Left lung (tissue), 10 donors: ENCODE measurements around the gene ZMPSTE24. TPM values are rescaled to one million over a fixed set of nuclear protein-coding genes. Genes with fewer than 3 reads are reported as not detected.

ENCODE experiments used
- ATAC-seq: fragments of 200-7000 bp; cut with Tn5 transposase; one replicate; pipeline ENCODE4 v1.9.1; 2020; ENCODE audit warnings: moderate library complexity
- DNase-seq, 4 donors: peaks; one replicate each; pipeline ENCODE4 v3.0.0-alpha.2; 2013 to 2020
- H3K27ac ChIP-seq, 2 donors: fragments of 200-600 bp; sonication (generic) in 1 of 2; one replicate each; pipeline versions ENCODE4 v1.5.0 to v1.8.0; 2020 to 2021
- H3K27me3 ChIP-seq, 2 donors: fragments of 200-600 bp; sonication (generic) in 1 of 2; one replicate each; pipeline versions ENCODE4 v1.5.0 to v1.8.0; 2020 to 2021
- H3K36me3 ChIP-seq, 2 donors: fragments of 200-600 bp; sonication (generic) in 1 of 2; one replicate each; pipeline versions ENCODE4 v1.5.0 to v1.8.0; 2020 to 2021
- H3K4me1 ChIP-seq, 2 donors: fragments of 200-600 bp; one replicate each; pipeline ENCODE4 v1.8.0; 2021
- H3K4me3 ChIP-seq, 2 donors: fragments of 200-600 bp; sonication (generic) in 1 of 2; one replicate each; pipeline versions ENCODE4 v1.5.0 to v1.8.0; 2020 to 2021; ENCODE audit warnings: mild to moderate bottlenecking in 1 of 2
- H3K9me3 ChIP-seq, 2 donors: fragments of 200-600 bp; sonication (generic) in 1 of 2; one replicate each; pipeline versions ENCODE4 v1.5.0 to v1.8.0; 2020 to 2021
- intact Hi-C, 2 donors: fragments of 100-400 bp; cut with DNase I; formaldehyde crosslinking; loops; one replicate each; pipeline versions ENCODE4 v1.11.2 to v1.14.2; 2022
- polyA plus RNA-seq, 6 donors: library from polyadenylated mRNA; unstranded; fragments of 120-200 nt; gene quantifications; one replicate each; pipeline ENCODE4 v1.2.1, GENCODE V29; 2013; ENCODE audit not compliant: insufficient read length in 6 of 6
- total RNA-seq, 2 donors: library from RNA; stranded (reverse); fragmentation: NEBNext Ultra II Directional; extraction: Animal tissue kit (Norgen Biotek cat#: 25700); gene quantifications; one replicate each; pipeline ENCODE4 v1.2.1, GENCODE V29; 2021
- TF ChIP-seq, protein P1 (sequence below), 2 donors: fragments of 200-600 bp; sonication (generic) in 1 of 2; IDR thresholded peaks; one replicate each; pipeline versions ENCODE4 v1.5.0 to v1.8.0; 2021; ENCODE audit warnings: antibody characterized with exemption in 2 of 2
- donor health status: DM: no; HTN: yes; CAD: no.
- donor health status: DM: no; HTN: no; CAD: no.

ZMPSTE24 gene
- total and polyA plus RNA-seq, 8 donors: 38.7 to 57.2 (median 46.1) TPM

GRCh38 chr1:40305871-40306270 is 47.8 kb downstream of the ZMPSTE24 start:
- no peaks in the 10 kb centered on the region for H3K9me3 ChIP-seq
- no peak for DNase-seq
- intact Hi-C loops: no loop called here
- no peaks in the 10 kb centered on the region for H3K4me1 ChIP-seq
- TF ChIP-seq, protein P1, sequence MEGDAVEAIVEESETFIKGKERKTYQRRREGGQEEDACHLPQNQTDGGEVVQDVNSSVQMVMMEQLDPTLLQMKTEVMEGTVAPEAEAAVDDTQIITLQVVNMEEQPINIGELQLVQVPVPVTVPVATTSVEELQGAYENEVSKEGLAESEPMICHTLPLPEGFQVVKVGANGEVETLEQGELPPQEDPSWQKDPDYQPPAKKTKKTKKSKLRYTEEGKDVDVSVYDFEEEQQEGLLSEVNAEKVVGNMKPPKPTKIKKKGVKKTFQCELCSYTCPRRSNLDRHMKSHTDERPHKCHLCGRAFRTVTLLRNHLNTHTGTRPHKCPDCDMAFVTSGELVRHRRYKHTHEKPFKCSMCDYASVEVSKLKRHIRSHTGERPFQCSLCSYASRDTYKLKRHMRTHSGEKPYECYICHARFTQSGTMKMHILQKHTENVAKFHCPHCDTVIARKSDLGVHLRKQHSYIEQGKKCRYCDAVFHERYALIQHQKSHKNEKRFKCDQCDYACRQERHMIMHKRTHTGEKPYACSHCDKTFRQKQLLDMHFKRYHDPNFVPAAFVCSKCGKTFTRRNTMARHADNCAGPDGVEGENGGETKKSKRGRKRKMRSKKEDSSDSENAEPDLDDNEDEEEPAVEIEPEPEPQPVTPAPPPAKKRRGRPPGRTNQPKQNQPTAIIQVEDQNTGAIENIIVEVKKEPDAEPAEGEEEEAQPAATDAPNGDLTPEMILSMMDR (IDR thresholded peaks at IDR 0.05): no peak
- no peak overlapping the region for H3K4me3 ChIP-seq
- H3K27me3 ChIP-seq: peaks cover 0 to 12% of the 10 kb centered on the region in 2 donors
- ATAC-seq: no peak
- H3K27ac ChIP-seq: no peak overlapping the region
- no peaks in the 10 kb centered on the region for H3K36me3 ChIP-seq

DNA sequence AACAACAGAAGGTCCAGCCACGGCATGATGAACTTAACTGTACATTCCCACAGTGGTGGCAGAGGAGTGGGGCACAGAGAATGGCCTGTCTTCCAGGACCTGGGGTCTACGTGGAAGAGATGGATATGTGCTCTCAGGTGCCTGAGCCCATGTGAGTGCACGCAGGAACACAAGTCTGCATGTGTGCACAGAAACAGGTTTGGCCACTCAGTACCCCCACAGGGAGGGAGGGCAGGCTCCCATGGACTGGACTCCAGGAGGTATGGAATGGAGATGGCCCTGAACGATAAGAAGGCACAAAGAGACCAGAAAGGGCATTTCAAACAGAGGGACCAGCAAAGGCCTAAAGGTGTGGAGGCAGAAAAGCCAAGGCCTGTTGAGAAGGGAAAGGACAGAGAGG is 48.3 kb downstream of the ZMPSTE24 start:
- TF ChIP-seq, protein P1 (IDR thresholded peaks at IDR 0.05): no peak
- H3K27ac ChIP-seq: no peak overlapping the region
- intact Hi-C loops: no loop called here
- H3K36me3 ChIP-seq: no peaks in the 10 kb centered on the region
- H3K4me1 ChIP-seq: no peaks in the 10 kb centered on the region
- no peaks in the 10 kb centered on the region for H3K9me3 ChIP-seq
- no peak overlapping the region for H3K4me3 ChIP-seq
- peak in 1 of 4 donors; percentile 72 for DNase-seq
- H3K27me3 ChIP-seq: peaks cover 0 to 12% of the 10 kb centered on the region in 2 donors
- ATAC-seq: no peak

DNA sequence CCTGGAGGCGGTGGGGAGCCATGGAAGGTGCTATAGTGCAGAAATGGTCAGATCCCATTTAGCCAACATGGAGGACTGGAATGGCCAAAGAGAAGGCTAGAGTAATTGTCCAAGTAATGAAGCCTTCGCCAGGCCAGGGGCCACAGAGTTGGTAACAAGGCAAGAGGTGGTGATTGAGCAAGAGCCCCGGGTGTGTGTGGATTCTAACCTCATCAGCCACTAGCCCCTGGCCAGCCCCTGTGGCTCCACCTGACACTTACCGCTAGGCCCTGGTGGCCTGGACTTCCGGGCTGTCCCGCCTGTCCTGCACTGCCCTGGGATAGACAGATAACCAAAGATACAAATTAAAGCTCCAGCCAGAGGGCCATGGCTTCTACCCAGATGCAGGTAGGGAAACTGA is 49.1 kb downstream of the ZMPSTE24 start:
- intact Hi-C loops: no loop called here
- H3K36me3 ChIP-seq: no peaks in the 10 kb centered on the region
- H3K4me1 ChIP-seq: peaks cover 0 to 6% of the 10 kb centered on the region in 2 donors
- no peak overlapping the region for H3K27ac ChIP-seq
- H3K9me3 ChIP-seq: no peaks in the 10 kb centered on the region
- TF ChIP-seq, protein P1 (IDR thresholded peaks at IDR 0.05): no peak
- ATAC-seq (no peak), DNase-seq (no peak)
- peaks cover 0 to 12% of the 10 kb centered on the region in 2 donors for H3K27me3 ChIP-seq
- H3K4me3 ChIP-seq: no peak overlapping the region

DNA sequence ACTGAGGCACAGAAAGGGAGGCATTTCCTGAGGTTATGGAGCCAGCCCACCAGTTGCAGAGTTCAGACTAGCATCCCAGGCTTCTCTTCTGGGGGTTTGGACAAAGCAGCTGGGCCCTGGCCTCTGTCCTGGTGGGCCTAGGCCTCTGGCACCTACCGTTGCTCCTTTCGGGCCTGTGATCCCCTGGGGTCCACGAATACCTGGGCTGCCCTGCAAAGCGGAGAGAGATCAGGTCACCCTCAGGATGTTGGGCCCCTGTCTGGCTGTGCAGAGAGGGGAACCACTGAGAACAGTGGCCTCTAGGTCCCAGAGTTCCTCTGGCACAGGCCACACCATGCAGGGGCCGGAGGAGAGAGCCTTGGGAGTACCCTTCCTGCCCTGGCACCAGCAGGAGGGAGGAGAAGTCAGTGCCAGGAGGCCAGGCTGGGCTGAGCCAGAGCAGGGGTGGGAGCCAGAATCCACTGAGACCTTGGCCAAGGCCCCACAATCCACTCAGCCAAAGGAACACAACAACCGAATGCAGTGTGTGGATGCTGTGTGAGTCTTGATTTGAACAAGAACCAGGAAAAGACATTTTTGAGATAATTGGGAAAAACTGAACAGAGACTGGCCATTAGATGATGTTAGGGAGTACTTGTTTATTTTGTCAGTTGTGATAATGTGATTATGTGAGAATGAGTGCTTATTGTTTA is 50.1 kb downstream of the ZMPSTE24 start:
- TF ChIP-seq, protein P1 (IDR thresholded peaks at IDR 0.05): no peak
- no peak for ATAC-seq
- peaks cover 0 to 14% of the 10 kb centered on the region in 2 donors for H3K4me1 ChIP-seq

GRCh38 chr1:40309374-40310128 is 51.5 kb downstream of the ZMPSTE24 start:
- intact Hi-C loops: no loop called here
- TF ChIP-seq, protein P1 (IDR thresholded peaks at IDR 0.05): no peak

More for the DNA sequence above, 50.1 kb downstream of the ZMPSTE24 start:
- Histone ChIP-seq H3K36me3 (no peaks in the 10 kb centered on the region), H3K27me3 (peaks cover 0 to 12% of the 10 kb centered on the region in 2 donors), H3K4me3 (no peak overlapping the region), H3K9me3 (no peaks in the 10 kb centered on the region), H3K27ac (peak overlapping the region in 1 of 2 donors; percentile 39)
- peak in 2 of 4 donors; percentile 50 to 64 for DNase-seq
- intact Hi-C loops: no loop called here

More at GRCh38 chr1:40309374-40310128, 51.5 kb downstream of the ZMPSTE24 start:
- DNase-seq: peak in 2 of 4 donors; percentile 40 to 48
- no peak overlapping the region for H3K4me3 ChIP-seq
- H3K27ac ChIP-seq: no peak overlapping the region
- H3K27me3 ChIP-seq: peaks cover 0 to 8% of the 10 kb centered on the region in 2 donors
- H3K9me3 ChIP-seq: no peaks in the 10 kb centered on the region
- H3K4me1 ChIP-seq: peaks cover under 1 to 14% of the 10 kb centered on the region in 2 donors
- no peaks in the 10 kb centered on the region for H3K36me3 ChIP-seq
- ATAC-seq: no peak
